Stomach (tissue), 9 donors: ENCODE results near the gene TSPAN2. TPM values are rescaled to one million over a fixed set of nuclear protein-coding genes. Genes with fewer than 3 reads are reported as not detected.

Experiments used
- DNase-seq, 2 donors: peaks; one replicate each; pipeline versions ENCODE4 v3.0.0 to v3.0.0-alpha.2; 2013 to 2019
- H3K27ac ChIP-seq, 5 donors: fragments of 200-600 bp in 4 of 5; sonication (generic) in 4 of 5; one replicate each; pipeline ENCODE4 v1.5.1; 2013 to 2019; ENCODE audit warnings: mild to moderate bottlenecking in 1 of 5, moderate library complexity in 1 of 5
- H3K27me3 ChIP-seq, 3 donors: fragments of 200-600 bp; sonication (generic); one replicate each; pipeline ENCODE4 v1.5.1; 2017 to 2019; ENCODE audit warnings: mixed run types in 1 of 3
- H3K36me3 ChIP-seq, 4 donors: fragments of 200-600 bp; sonication (generic); 1 replicate in 3 of 4; 2 replicates in 1 of 4; pipeline ENCODE4 v1.5.1; 2016 to 2019
- H3K4me1 ChIP-seq, 4 donors: fragments of 200-600 bp; sonication (generic); one replicate each; pipeline ENCODE4 v1.5.1; 2016 to 2019
- H3K4me3 ChIP-seq, 4 donors: fragments of 200-600 bp; sonication (generic) in 3 of 4; one replicate each; pipeline ENCODE4 v1.5.1; 2016 to 2019; ENCODE audit warnings: mild to moderate bottlenecking in 1 of 4
- H3K9me3 ChIP-seq, 4 donors: fragments of 200-600 bp; sonication (generic); one replicate each; pipeline ENCODE4 v1.5.1; 2016 to 2019
- EP300 ChIP-seq: sonication (generic); formaldehyde crosslinking; IDR thresholded peaks from one replicate; pipeline ENCODE4 v1.6.1; 2017; ENCODE audit warnings: antibody characterized with exemption
- POLR2A ChIP-seq, 4 donors: fragments of 450-650 bp; IDR thresholded peaks; one replicate each; pipeline ENCODE4 v1.6.1; 2016; ENCODE audit warnings: antibody characterized with exemption in 4 of 4, control low read depth in 2 of 4, mild to moderate bottlenecking in 1 of 4, moderate library complexity in 1 of 4
- POLR2AphosphoS5 ChIP-seq, 3 donors: sonication (generic); formaldehyde crosslinking; IDR thresholded peaks; one replicate each; pipeline ENCODE4 v1.6.1; 2016; ENCODE audit warnings: antibody characterized with exemption in 3 of 3
- WGBS, 5 donors: extraction: QIAGEN DNeasy Blood & Tissue Kit in 3 of 5; methylation state at CpG; one replicate each; pipeline versions ENCODE4 v1.1.5 to v1.1.7; 2013 to 2018; 5-methylcytosine and 5-hydroxymethylcytosine counted together
- intact Hi-C: fragments of 100-400 bp; cut with DNase I; formaldehyde crosslinking; loops from one replicate; pipeline ENCODE4 v1.15.1; 2023; ENCODE audit warnings: low total_unique reads
- polyA plus RNA-seq, 3 donors: library from polyadenylated mRNA; stranded (reverse); fragments of 200-250 nt; gene quantifications; one replicate each; pipeline ENCODE4 v1.2.3, GENCODE V29; 2013
- total RNA-seq, 5 donors: library from RNA; depleted of rRNA; stranded (reverse); fragments of >200 nt; gene quantifications; one replicate each; pipeline versions ENCODE4 v1.1.0 to v1.2.3, GENCODE V29; 2014 to 2016
- TF ChIP-seq, protein P1 (sequence below), 7 experiments: fragments of 450-650 bp in 4 of 7; fragments of 200-600 bp in 3 of 7; sonication (generic) in 3 of 7; IDR thresholded peaks; one replicate each; pipeline ENCODE4 v1.5.1; 2016 to 2019; ENCODE audit warnings: antibody characterized with exemption in 7 of 7, control low read depth in 2 of 7, mild to moderate bottlenecking in 1 of 7
- donor health status: healthy with polysubstance abuse.
- donor health status: Bipolar disorder and iron deficiency.
- donor health status: healthy.

Gene TSPAN2
- total and polyA plus RNA-seq, 8 donors = 2.6 to 39.7 (median 10.2) TPM

DNA sequence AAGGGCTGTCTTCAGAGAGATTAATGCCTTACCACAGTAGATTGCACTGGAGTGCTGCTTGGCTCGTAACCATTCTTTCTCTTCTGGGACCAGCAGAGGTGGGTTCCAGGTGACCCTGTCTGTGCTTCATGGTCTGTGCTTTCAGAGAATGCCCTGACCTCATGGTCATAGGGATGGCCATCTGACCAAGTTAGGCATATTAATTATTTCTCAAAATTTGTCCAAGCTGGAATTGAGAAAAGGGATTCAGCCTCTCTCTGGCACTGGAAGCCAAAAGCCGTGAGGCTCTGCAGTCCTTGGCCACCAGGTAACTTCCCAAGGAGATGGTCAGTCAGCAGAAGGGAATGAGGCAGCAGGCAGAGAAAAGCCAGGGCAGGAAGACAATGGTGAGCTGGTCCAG is 37.2 kb upstream of the TSPAN2 start:
- TF ChIP-seq, protein P1, sequence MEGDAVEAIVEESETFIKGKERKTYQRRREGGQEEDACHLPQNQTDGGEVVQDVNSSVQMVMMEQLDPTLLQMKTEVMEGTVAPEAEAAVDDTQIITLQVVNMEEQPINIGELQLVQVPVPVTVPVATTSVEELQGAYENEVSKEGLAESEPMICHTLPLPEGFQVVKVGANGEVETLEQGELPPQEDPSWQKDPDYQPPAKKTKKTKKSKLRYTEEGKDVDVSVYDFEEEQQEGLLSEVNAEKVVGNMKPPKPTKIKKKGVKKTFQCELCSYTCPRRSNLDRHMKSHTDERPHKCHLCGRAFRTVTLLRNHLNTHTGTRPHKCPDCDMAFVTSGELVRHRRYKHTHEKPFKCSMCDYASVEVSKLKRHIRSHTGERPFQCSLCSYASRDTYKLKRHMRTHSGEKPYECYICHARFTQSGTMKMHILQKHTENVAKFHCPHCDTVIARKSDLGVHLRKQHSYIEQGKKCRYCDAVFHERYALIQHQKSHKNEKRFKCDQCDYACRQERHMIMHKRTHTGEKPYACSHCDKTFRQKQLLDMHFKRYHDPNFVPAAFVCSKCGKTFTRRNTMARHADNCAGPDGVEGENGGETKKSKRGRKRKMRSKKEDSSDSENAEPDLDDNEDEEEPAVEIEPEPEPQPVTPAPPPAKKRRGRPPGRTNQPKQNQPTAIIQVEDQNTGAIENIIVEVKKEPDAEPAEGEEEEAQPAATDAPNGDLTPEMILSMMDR (IDR thresholded peaks at IDR 0.05) = no peak
- TF ChIP-seq POLR2A (IDR thresholded peaks at IDR 0.05) = no peak
- no peak for TF ChIP-seq POLR2AphosphoS5 (IDR thresholded peaks at IDR 0.05)
- TF ChIP-seq EP300 = no peak
- H3K4me1 ChIP-seq = no peaks in the 10 kb centered on the region
- intact Hi-C loops = no loop called here
- DNase-seq = no peak
- H3K36me3 ChIP-seq = no peaks in the 10 kb centered on the region
- peaks cover 0 to 4% (median 0%) of the 10 kb centered on the region in 3 donors for H3K27me3 ChIP-seq
- H3K4me3 ChIP-seq = no peak overlapping the region
- 82 to 90% (median 87%) methylated on average over 2 of the region's 2 CpGs for WGBS, 5 donors
- H3K27ac ChIP-seq = no peak overlapping the region
- peaks cover 0 to 23% (median 15%) of the 10 kb centered on the region in 4 donors for H3K9me3 ChIP-seq

DNA sequence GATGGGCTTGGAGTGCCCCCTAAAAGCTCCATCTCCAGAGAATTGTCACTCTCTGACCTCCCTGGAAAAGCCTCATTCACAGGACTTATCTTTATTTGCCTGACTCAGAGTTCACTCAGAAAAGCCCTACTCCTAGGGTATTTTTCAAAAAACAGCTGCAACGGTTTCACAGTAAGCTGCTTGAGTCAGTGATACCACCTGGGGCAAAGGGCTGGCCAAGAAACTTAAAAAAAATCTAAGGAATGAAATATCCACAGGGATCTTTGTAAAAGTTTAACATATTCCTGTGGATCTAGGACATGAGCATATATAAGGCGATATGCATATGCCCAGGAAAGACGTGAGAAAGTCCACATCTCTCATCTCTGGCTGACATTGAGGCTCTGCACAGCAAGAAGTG is 33.8 kb upstream of the TSPAN2 start:
- TF ChIP-seq POLR2AphosphoS5 (IDR thresholded peaks at IDR 0.05) (no peak), EP300 (no peak), POLR2A (IDR thresholded peaks at IDR 0.05) (no peak)
- TF ChIP-seq, protein P1 (IDR thresholded peaks at IDR 0.05) = no peak
- 53 to 79% (median 66%) methylated on average over 3 of the region's 3 CpGs for WGBS, 5 donors
- no peak overlapping the region for H3K27ac ChIP-seq
- no peak for DNase-seq
- peaks cover 0 to 41% (median 27%) of the 10 kb centered on the region in 4 donors for H3K9me3 ChIP-seq
- intact Hi-C loops = no loop called here
- H3K4me3 ChIP-seq = no peak overlapping the region
- H3K4me1 ChIP-seq = no peaks in the 10 kb centered on the region
- no peaks in the 10 kb centered on the region for H3K36me3 ChIP-seq
- peaks cover 0 to 4% (median 0%) of the 10 kb centered on the region in 3 donors for H3K27me3 ChIP-seq

DNA sequence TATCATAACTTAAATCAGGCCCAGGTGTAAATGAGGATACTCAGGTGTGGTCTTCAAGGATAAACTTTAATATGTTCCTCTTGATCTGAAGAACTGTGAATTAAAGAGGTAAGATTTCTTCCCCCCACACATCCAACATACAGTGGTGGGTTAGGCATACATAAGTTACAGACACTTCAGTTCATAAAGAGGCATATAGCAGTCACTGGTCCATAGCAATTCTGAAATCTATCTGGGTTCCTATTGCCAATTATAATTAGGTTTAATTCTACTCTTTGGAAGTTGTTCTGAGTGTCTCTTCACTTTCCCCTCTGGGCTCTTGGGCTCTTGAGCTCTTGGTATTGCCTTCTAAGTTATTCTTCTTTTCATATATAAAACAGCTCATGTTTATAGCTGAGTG is 32.5 kb upstream of the TSPAN2 start:
- Histone ChIP-seq H3K36me3 (no peaks in the 10 kb centered on the region), H3K9me3 (peaks cover 0 to 41% (median 27%) of the 10 kb centered on the region in 4 donors), H3K27ac (no peak overlapping the region), H3K4me1 (no peaks in the 10 kb centered on the region), H3K27me3 (peaks cover 0 to 4% (median 0%) of the 10 kb centered on the region in 3 donors), H3K4me3 (no peak overlapping the region)
- no peak for DNase-seq
- TF ChIP-seq POLR2A (IDR thresholded peaks at IDR 0.05) = no peak
- no peak for TF ChIP-seq EP300
- TF ChIP-seq, protein P1 (IDR thresholded peaks at IDR 0.05) = no peak
- TF ChIP-seq POLR2AphosphoS5 (IDR thresholded peaks at IDR 0.05) = no peak
- intact Hi-C loops = no loop called here

DNA sequence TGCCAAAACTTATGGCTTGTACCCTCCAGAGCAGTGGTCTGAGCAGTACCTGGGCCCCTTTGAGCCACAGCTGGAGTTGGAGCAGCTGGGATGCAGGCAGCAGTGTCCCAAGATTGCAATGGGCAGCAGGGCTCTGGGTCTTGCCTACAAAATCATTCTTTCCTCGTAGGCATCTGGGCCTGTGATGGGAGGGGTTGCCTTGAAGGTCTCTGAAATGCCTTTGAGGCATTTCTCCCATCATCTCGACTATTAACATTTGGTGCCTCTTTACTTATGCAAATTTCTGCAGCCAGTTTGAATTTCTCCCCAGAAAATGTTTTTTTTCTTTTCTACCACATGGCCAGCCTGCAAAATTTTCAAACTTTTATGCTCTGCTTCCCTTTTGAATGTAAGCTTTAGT is 31.0 kb upstream of the TSPAN2 start:
- WGBS, 5 donors = 54 to 74% (median 64%) methylated on average over 2 of the region's 2 CpGs

More for the DNA sequence above, 31.0 kb upstream of the TSPAN2 start:
- no peaks in the 10 kb centered on the region for H3K36me3 ChIP-seq
- TF ChIP-seq EP300 (no peak), POLR2A (IDR thresholded peaks at IDR 0.05) (no peak), POLR2AphosphoS5 (IDR thresholded peaks at IDR 0.05) (no peak)
- TF ChIP-seq, protein P1 (IDR thresholded peaks at IDR 0.05) = no peak
- no peak overlapping the region for H3K27ac ChIP-seq
- intact Hi-C loops = no loop called here
- H3K4me3 ChIP-seq = no peak overlapping the region
- DNase-seq = no peak
- peaks cover 0 to 41% (median 27%) of the 10 kb centered on the region in 4 donors for H3K9me3 ChIP-seq
- H3K27me3 ChIP-seq = peaks cover 0 to 4% (median 0%) of the 10 kb centered on the region in 3 donors
- H3K4me1 ChIP-seq = no peaks in the 10 kb centered on the region
